ENCODE results near the gene ABHD15. TPM values are rescaled to one million over a fixed set of nuclear protein-coding genes. Genes with fewer than 3 reads are reported as not detected.

The ABHD15 gene
- total RNA-seq, 1 experiment from 2014 or later = 12.9 TPM

DNA sequence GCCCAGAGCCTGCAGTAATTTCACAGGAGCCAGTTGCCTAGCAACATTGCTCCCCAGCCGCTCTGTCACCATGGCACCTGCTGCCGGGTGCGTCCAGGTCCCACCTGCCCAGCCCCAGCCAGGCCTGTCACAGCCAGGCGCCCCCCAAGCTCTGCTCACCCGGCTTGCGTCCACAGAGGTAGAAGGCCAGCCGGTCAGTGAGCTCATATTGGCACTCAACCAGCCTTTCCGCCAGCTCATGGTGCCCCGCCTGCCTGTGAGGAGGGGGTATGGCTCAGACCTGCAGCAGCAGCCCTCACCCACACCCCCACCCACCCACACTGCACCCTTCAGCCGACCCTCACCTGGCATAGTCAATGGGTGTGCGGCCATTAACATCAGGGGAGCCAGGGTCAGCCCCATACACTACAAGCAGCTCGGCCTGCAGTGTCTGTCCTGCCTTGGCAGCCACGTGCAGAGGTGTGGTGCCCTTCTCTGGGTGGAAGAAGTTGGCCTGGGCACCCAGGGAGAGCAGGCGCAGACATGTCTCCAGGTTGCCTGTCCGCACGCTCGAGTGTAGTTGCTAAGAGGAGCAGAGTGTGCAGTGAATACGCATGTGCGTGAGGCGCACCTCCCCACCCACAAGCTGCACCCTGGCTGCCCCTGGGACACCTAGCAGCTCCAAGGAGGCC lies 14.9 kb upstream of the ABHD15 start:
- peaks cover 26% of the 10 kb centered on the region for H3K79me2 ChIP-seq (ENCODE audit: low read depth)
- intact Hi-C loops (cut with micrococcal nuclease; ENCODE audit: unreplicated experiment) = loop anchor here (2.0 kb wide), 1 partner anchor 439 kb away; no protein-coding TSS in a partner anchor
- BruUV-seq (replicated peaks) = no TSS peak
- H3K4me1 ChIP-seq (replicated peaks; ENCODE audit: insufficient read depth) = no peaks in the 10 kb centered on the region
- no peaks in the 10 kb centered on the region for H3K36me3 ChIP-seq (ENCODE audit: low read depth)
- no peaks in the 10 kb centered on the region for H3F3A ChIP-seq (ENCODE audit: insufficient read depth, low read depth)
- H3K4me2 ChIP-seq = no peak overlapping the region
- POLR2A ChIA-PET (ENCODE audit: unreplicated experiment) = interaction anchor here (0.6 kb wide), 2 partner anchors 58 to 211 kb away, joined by 3 read pairs; no protein-coding TSS in a partner anchor
- no peak overlapping the region for H3K4me3 ChIP-seq
- TF ChIP-seq, protein P1, sequence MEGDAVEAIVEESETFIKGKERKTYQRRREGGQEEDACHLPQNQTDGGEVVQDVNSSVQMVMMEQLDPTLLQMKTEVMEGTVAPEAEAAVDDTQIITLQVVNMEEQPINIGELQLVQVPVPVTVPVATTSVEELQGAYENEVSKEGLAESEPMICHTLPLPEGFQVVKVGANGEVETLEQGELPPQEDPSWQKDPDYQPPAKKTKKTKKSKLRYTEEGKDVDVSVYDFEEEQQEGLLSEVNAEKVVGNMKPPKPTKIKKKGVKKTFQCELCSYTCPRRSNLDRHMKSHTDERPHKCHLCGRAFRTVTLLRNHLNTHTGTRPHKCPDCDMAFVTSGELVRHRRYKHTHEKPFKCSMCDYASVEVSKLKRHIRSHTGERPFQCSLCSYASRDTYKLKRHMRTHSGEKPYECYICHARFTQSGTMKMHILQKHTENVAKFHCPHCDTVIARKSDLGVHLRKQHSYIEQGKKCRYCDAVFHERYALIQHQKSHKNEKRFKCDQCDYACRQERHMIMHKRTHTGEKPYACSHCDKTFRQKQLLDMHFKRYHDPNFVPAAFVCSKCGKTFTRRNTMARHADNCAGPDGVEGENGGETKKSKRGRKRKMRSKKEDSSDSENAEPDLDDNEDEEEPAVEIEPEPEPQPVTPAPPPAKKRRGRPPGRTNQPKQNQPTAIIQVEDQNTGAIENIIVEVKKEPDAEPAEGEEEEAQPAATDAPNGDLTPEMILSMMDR (conservative IDR thresholded peaks at IDR 0.05) = no peak
- no peak for TF ChIP-seq EZH2 (IDR thresholded peaks at IDR 0.05; ENCODE audit: low read depth)
- H3K9me3 ChIP-seq (ENCODE audit: insufficient read depth, low read depth) = no peaks in the 10 kb centered on the region
- H3K27ac ChIP-seq = no peak overlapping the region
- H2AFZ ChIP-seq = no peak overlapping the region
- no peaks in the 10 kb centered on the region for H3K9me2 ChIP-seq (ENCODE audit: insufficient read depth)
- peak in 1 of 2 experiments; percentile 21 for DNase-seq
- CTCF ChIA-PET = interaction anchor here (0.6 to 1.6 kb wide), 4 partner anchors 58 to 601 kb away, joined by 4 to 22 read pairs (median 11); no protein-coding TSS in a partner anchor
- no peaks in the 10 kb centered on the region for H3K27me3 ChIP-seq (ENCODE audit: insufficient read depth, low read depth)
- H4K20me1 ChIP-seq (ENCODE audit: insufficient read depth) = peaks cover 9% of the 10 kb centered on the region

DNA sequence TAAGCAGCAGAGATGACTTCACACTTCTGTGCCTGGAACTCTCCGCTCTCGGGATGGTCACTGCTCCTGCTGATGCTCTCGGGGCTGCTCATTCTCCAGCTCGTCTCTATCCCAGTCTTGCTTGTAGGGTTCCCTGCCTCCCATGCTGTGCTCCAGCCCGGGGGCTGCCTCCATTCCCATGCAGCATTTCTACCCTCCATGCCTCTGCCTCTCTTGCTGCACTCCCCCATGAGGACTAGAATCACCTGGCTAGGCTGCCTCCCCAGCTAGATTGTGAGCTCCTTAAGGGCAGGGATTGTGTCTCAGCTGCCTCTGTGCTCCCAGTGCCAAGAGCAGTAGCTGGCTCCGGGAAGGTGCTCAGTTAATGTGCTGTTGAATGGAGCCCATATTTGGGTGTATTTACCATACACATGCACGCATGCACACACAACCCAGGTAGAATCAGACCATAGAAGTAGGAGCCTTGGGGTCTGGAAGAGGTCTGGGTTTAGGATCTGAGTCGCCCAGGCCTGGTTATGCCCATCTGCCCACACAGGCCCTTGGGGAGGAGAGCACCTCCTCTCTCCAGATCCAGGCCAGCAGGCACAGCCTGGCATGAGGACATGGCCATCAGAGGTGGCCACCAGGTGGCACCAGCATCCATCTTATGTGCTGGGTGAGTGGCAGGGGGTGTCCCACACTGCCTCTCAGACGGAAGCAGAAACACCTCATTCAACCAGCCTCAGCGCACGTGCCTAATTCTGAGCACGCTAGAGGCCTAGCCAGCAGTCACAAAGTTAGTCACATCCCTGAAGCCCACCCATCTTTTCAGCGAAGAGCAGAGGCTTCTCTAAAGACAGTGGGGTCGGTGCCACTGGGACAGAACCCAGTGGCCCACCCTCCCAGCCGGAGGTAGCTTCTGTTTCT lies 13.3 kb upstream of the ABHD15 start:
- POLR2A ChIA-PET (ENCODE audit: unreplicated experiment) = no interaction called here

More for the DNA sequence above, 13.3 kb upstream of the ABHD15 start:
- Histone ChIP-seq H3K79me2 (ENCODE audit: low read depth) (peaks cover 11% of the 10 kb centered on the region), H3K4me1 (replicated peaks; ENCODE audit: insufficient read depth) (no peaks in the 10 kb centered on the region), H3F3A (ENCODE audit: insufficient read depth, low read depth) (no peaks in the 10 kb centered on the region), H3K27ac (no peak overlapping the region), H4K20me1 (ENCODE audit: insufficient read depth) (peaks cover 3% of the 10 kb centered on the region; the same call in 1 of the 2 replicates), H3K9me3 (ENCODE audit: insufficient read depth, low read depth) (no peaks in the 10 kb centered on the region), H3K9me2 (ENCODE audit: insufficient read depth) (no peaks in the 10 kb centered on the region), H3K36me3 (ENCODE audit: low read depth) (no peaks in the 10 kb centered on the region), H3K27me3 (ENCODE audit: insufficient read depth, low read depth) (no peaks in the 10 kb centered on the region), H3K4me2 (no peak overlapping the region), H3K4me3 (no peak overlapping the region), H2AFZ (no peak overlapping the region)
- intact Hi-C loops (cut with micrococcal nuclease; ENCODE audit: unreplicated experiment) = loop anchor here (1.0 to 2.0 kb wide), 3 partner anchors 351 to 513 kb away; no protein-coding TSS in a partner anchor
- TF ChIP-seq, protein P1 (conservative IDR thresholded peaks at IDR 0.05) = peak; percentile 87
- TF ChIP-seq EZH2 (IDR thresholded peaks at IDR 0.05; ENCODE audit: low read depth) = no peak
- CTCF ChIA-PET = interaction anchor here (0.6 to 1.6 kb wide), 6 partner anchors 20 to 513 kb away, joined by 3 to 22 read pairs (median 7); no protein-coding TSS in a partner anchor
- peak; percentile 69 to 83 for DNase-seq
- no TSS peak for BruUV-seq (replicated peaks)

Data from PC-9 (cell line).